ENCODE data around the gene SIGLEC7. TPM values are rescaled to one million over a fixed set of nuclear protein-coding genes. Genes with fewer than 3 reads are reported as not detected.

The SIGLEC7 gene
- total RNA-seq = 0.09 TPM in 1 of 2 replicates, not detected in the other

DNA sequence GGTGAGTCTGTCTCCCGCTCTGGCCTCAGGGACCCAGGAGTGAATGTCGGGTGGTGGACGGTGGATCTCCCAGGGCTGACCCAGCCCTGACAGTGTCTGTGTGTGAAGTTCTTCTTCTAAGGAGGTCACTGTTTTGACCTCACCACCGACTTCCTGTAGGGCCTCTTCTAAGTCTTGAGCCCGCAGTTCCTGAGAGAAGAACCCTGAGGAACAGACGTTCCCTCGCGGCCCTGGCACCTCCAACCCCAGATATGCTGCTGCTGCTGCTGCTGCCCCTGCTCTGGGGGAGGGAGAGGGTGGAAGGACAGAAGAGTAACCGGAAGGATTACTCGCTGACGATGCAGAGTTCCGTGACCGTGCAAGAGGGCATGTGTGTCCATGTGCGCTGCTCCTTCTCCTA, at the start of gene SIGLEC7:
SIGLEC7 (plus strand) TSS at position 183 of the 400 bp plus-strand sequence; CDS start at position 252, 69 bp downstream.

DNA sequence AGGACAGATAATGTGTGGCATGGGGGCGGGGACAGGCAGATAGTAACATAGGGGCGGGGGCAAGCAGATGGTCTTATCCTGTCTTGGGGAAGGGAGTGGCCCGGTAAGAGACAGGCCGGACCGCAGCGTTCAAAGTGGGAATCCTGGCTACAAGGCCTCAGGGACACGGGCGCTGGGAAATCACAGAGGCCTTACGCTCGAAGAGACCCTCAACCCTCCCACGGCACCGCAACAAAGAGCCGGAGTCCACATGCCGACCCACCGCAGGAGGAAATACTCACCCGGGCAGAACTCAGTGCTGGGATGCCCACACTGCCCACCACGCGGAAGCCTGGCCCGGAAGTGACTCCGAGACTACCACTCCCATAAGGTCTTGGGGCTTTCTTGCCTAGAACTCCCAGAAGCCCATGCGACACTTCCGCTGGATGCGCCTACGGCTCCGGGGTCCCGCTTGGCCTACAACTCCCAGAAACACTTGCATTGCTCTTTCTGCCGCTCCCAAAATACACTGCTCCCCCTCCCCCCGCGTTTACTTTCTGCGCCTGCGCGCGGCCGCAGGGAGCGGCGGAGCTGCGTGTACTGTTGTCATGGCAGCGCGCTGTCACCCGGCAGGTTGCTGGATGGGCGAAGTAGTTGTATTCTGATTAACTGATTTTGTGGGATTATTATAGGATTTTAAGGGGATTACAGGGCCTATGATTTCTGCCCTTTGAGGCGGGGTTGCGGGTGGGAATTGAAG, 33.9 kb upstream of the SIGLEC7 start, which contains the start of gene CTU1:
CTU1 (minus strand) TSS at position 344 of the 739 bp plus-strand sequence. CDS start 3,840 bp downstream, outside the sequence.

DNA sequence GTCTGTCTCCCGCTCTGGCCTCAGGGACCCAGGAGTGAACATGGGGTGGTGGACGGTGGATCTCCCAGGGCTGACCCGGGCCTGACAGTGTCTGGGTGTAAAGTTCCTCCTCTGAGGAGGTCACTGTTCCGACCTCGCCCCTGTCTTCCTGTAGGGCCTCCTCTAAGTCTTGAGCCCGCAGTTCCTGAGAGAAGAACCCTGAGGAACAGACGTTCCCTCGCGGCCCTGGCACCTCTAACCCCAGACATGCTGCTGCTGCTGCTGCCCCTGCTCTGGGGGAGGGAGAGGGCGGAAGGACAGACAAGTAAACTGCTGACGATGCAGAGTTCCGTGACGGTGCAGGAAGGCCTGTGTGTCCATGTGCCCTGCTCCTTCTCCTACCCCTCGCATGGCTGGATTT, 17.4 kb upstream of the SIGLEC7 start, which contains the start of gene SIGLEC9:
SIGLEC9 (plus strand) TSS at position 178 of the 400 bp plus-strand sequence; CDS start at position 247, 69 bp downstream.

Other genes with a start within 250 kb of the SIGLEC7 start
- not detected in 2 replicates for gene KLK4, start 230.9 kb upstream of the SIGLEC7 start, total RNA-seq
- gene KLK5, start 189.3 kb upstream of the SIGLEC7 start, total RNA-seq = not detected in 2 replicates
- not detected in 2 replicates for gene KLK6, start 172.7 kb upstream of the SIGLEC7 start, total RNA-seq
- not detected in 2 replicates for gene KLK7, start 158.4 kb upstream of the SIGLEC7 start, total RNA-seq
- gene KLK8, start 140.7 kb upstream of the SIGLEC7 start, total RNA-seq = not detected in 2 replicates
- not detected in 2 replicates for gene KLK10, start 122.6 kb upstream of the SIGLEC7 start, total RNA-seq
- not detected in 2 replicates for gene KLK11, start 115.7 kb upstream of the SIGLEC7 start, total RNA-seq
- not detected in 2 replicates for gene KLK12, start 107.3 kb upstream of the SIGLEC7 start, total RNA-seq
- gene KLK13, start 77.2 kb upstream of the SIGLEC7 start, total RNA-seq = not detected in 2 replicates
- not detected in 2 replicates for gene KLK14, start 59.4 kb upstream of the SIGLEC7 start, total RNA-seq
- gene CTU1, start 33.9 kb upstream of the SIGLEC7 start, total RNA-seq = 3.8 and 5.5 TPM in 2 replicates
- 0.09 TPM in 1 of 2 replicates, not detected in the other for gene SIGLEC9, start 17.4 kb upstream of the SIGLEC7 start, total RNA-seq
- not detected in 2 replicates for gene CD33, start 82.8 kb downstream of the SIGLEC7 start, total RNA-seq
- gene SIGLECL1, start 108.8 kb downstream of the SIGLEC7 start, total RNA-seq = not detected in 2 replicates
- gene IGLON5, start 169.3 kb downstream of the SIGLEC7 start, total RNA-seq = not detected in 2 replicates
- 0.14 and 0.28 TPM in 2 replicates for gene VSIG10L, start 199.8 kb downstream of the SIGLEC7 start, total RNA-seq
- gene ETFB, start 224.1 kb downstream of the SIGLEC7 start, total RNA-seq = 189 and 194 TPM in 2 replicates
- gene CLDND2, start 226.7 kb downstream of the SIGLEC7 start, total RNA-seq = 0.14 and 0.18 TPM in 2 replicates
- not detected in 2 replicates for gene NKG7, start 230.4 kb downstream of the SIGLEC7 start, total RNA-seq
- gene LIM2, start 245.7 kb downstream of the SIGLEC7 start, total RNA-seq = not detected in 2 replicates
- not detected in 2 replicates for gene C19orf84, start 248.3 kb downstream of the SIGLEC7 start, total RNA-seq